ENCODE results near the gene PLEKHM2.

GRCh38 chr1:15740924-15741850, 57.1 kb downstream of the PLEKHM2 start:
- TF ChIP-seq GATA2 (IDR thresholded peaks at IDR 0.05; ENCODE audit: low read depth, low read length) (no peak), GATA3 (IDR thresholded peaks at IDR 0.05; ENCODE audit: low read depth, low read length) (no peak)

Data from SH-SY5Y (cell line).